ENCODE data around the gene SLC22A12.

- TF ChIP-seq, protein P1, sequence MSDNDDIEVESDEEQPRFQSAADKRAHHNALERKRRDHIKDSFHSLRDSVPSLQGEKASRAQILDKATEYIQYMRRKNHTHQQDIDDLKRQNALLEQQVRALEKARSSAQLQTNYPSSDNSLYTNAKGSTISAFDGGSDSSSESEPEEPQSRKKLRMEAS (IDR thresholded peaks at IDR 0.05) = no peak
- TF ChIP-seq, protein P2, sequence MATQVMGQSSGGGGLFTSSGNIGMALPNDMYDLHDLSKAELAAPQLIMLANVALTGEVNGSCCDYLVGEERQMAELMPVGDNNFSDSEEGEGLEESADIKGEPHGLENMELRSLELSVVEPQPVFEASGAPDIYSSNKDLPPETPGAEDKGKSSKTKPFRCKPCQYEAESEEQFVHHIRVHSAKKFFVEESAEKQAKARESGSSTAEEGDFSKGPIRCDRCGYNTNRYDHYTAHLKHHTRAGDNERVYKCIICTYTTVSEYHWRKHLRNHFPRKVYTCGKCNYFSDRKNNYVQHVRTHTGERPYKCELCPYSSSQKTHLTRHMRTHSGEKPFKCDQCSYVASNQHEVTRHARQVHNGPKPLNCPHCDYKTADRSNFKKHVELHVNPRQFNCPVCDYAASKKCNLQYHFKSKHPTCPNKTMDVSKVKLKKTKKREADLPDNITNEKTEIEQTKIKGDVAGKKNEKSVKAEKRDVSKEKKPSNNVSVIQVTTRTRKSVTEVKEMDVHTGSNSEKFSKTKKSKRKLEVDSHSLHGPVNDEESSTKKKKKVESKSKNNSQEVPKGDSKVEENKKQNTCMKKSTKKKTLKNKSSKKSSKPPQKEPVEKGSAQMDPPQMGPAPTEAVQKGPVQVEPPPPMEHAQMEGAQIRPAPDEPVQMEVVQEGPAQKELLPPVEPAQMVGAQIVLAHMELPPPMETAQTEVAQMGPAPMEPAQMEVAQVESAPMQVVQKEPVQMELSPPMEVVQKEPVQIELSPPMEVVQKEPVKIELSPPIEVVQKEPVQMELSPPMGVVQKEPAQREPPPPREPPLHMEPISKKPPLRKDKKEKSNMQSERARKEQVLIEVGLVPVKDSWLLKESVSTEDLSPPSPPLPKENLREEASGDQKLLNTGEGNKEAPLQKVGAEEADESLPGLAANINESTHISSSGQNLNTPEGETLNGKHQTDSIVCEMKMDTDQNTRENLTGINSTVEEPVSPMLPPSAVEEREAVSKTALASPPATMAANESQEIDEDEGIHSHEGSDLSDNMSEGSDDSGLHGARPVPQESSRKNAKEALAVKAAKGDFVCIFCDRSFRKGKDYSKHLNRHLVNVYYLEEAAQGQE (IDR thresholded peaks at IDR 0.05; ENCODE audit: low read depth) = no peak
- TF ChIP-seq NFIC (IDR thresholded peaks at IDR 0.05) (no peak), EP300 (IDR thresholded peaks at IDR 0.05; ENCODE audit: borderline replicate concordance) (no peak), TEAD4 (IDR thresholded peaks at IDR 0.05) (no peak)
- TF ChIP-seq, protein P3, sequence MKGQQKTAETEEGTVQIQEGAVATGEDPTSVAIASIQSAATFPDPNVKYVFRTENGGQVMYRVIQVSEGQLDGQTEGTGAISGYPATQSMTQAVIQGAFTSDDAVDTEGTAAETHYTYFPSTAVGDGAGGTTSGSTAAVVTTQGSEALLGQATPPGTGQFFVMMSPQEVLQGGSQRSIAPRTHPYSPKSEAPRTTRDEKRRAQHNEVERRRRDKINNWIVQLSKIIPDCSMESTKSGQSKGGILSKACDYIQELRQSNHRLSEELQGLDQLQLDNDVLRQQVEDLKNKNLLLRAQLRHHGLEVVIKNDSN (IDR thresholded peaks at IDR 0.05) = no peak
Observed at GRCh38 chr11:64568041-64568571, 22.9 kb upstream of the SLC22A12 start.
